ENCODE data around the gene SNUPN.

GRCh38 chr15:75649848-75650247 is 24.3 kb upstream of the SNUPN start:
- TF ChIP-seq, protein P1, sequence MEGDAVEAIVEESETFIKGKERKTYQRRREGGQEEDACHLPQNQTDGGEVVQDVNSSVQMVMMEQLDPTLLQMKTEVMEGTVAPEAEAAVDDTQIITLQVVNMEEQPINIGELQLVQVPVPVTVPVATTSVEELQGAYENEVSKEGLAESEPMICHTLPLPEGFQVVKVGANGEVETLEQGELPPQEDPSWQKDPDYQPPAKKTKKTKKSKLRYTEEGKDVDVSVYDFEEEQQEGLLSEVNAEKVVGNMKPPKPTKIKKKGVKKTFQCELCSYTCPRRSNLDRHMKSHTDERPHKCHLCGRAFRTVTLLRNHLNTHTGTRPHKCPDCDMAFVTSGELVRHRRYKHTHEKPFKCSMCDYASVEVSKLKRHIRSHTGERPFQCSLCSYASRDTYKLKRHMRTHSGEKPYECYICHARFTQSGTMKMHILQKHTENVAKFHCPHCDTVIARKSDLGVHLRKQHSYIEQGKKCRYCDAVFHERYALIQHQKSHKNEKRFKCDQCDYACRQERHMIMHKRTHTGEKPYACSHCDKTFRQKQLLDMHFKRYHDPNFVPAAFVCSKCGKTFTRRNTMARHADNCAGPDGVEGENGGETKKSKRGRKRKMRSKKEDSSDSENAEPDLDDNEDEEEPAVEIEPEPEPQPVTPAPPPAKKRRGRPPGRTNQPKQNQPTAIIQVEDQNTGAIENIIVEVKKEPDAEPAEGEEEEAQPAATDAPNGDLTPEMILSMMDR (conservative IDR thresholded peaks at IDR 0.05 in 1 of 2, IDR thresholded peaks at IDR 0.05 in 1 of 2; ENCODE audit: extremely low read depth in 1 of 2, insufficient read depth in 1 of 2, low read depth in 1 of 2, low read length in 2 of 2) = no peak
- TF ChIP-seq EZH2 (IDR thresholded peaks at IDR 0.05; ENCODE audit: borderline replicate concordance, low read length) = no peak
